Neural cell (in vitro differentiated cells): ENCODE measurements around the gene LEMD2. TPM values are rescaled to one million over a fixed set of nuclear protein-coding genes. Genes with fewer than 3 reads are reported as not detected.

Experiments used
- H2AFZ ChIP-seq: fragments of 200-600, 300-800 bp; sonication (generic), shearing (Covaris generic); 2 replicates; pipeline ENCODE4 v1.6.0; 2014; ENCODE audit warnings: low read depth, mild to moderate bottlenecking, antibody characterized with exemption, low read length, moderate library complexity
- H3F3A ChIP-seq: fragments of 200-600 bp; shearing (Covaris generic); 2 replicates; pipeline ENCODE4 v1.6.1; 2016; ENCODE audit warnings: mild to moderate bottlenecking, moderate library complexity, mixed read lengths, antibody characterized with exemption, low read length; ENCODE audit not compliant: insufficient read depth, poor library complexity, severe bottlenecking
- H3K27ac ChIP-seq: fragments of 200-600, 300-800 bp; sonication (generic), shearing (Covaris generic); 2 replicates; pipeline ENCODE4 v1.5.1; 2014; ENCODE audit warnings: mild to moderate bottlenecking, low read length, moderate library complexity
- H3K27me3 ChIP-seq: fragments of 300-800, 200-600 bp; sonication (generic), shearing (Covaris generic); 2 replicates; pipeline ENCODE4 v1.6.0; 2014; ENCODE audit warnings: mild to moderate bottlenecking, low read depth, low read length, moderate library complexity; ENCODE audit not compliant: insufficient read depth
- H3K36me3 ChIP-seq: fragments of 300-800, 200-600 bp; sonication (generic), shearing (Covaris generic); 2 replicates; pipeline ENCODE4 v1.5.1; 2014; ENCODE audit warnings: mild to moderate bottlenecking, antibody characterized with exemption, low read length, moderate library complexity; ENCODE audit not compliant: insufficient read depth
- H3K4me2 ChIP-seq: fragments of 300-800, 200-600 bp; sonication (generic), shearing (Covaris generic); 2 replicates; pipeline ENCODE4 v1.6.0; 2014; ENCODE audit warnings: mild to moderate bottlenecking, low read length
- H3K4me3 ChIP-seq: fragments of 300-800, 200-600 bp; sonication (generic), shearing (Covaris generic); 2 replicates; pipeline ENCODE4 v1.5.1; 2014; ENCODE audit warnings: mild to moderate bottlenecking, low read length, moderate library complexity
- H3K79me2 ChIP-seq: fragments of 200-600 bp; shearing (Covaris generic); replicated peaks from 2 replicates; pipeline ENCODE4 v1.6.0; 2014; ENCODE audit warnings: mild to moderate bottlenecking, low read length, moderate library complexity; ENCODE audit not compliant: insufficient read depth
- H3K9ac ChIP-seq: fragments of 300-800, 200-600 bp; sonication (generic), shearing (Covaris generic); 2 replicates; pipeline ENCODE4 v1.6.1; 2016; ENCODE audit warnings: mild to moderate bottlenecking, low read length, mixed read lengths
- H3K9me2 ChIP-seq: fragments of 200-600 bp; shearing (Covaris generic); 2 replicates; pipeline ENCODE4 v1.6.1; 2016; ENCODE audit warnings: mild to moderate bottlenecking, low read length, mixed read lengths; ENCODE audit not compliant: insufficient read depth
- H3K9me3 ChIP-seq: fragments of 200-600, 300-800 bp; sonication (generic), shearing (Covaris generic); 2 replicates; pipeline ENCODE4 v1.6.1; 2016; ENCODE audit warnings: mild to moderate bottlenecking, mixed run types, low read length, moderate library complexity, mixed read lengths
- H4K20me1 ChIP-seq: fragments of 200-600 bp; shearing (Covaris generic); 2 replicates; pipeline ENCODE4 v1.6.1; 2016; ENCODE audit warnings: mild to moderate bottlenecking, mixed run types; ENCODE audit not compliant: insufficient read depth
- EP300 ChIP-seq: fragments of 450-650 bp; conservative IDR thresholded peaks from 2 replicates; pipeline ENCODE4 v1.6.1; 2014; ENCODE audit warnings: antibody characterized with exemption, mild to moderate bottlenecking, moderate library complexity; ENCODE audit not compliant: poor library complexity, severe bottlenecking
- EZH2 ChIP-seq: fragments of 200-600, 300-800 bp; shearing (Covaris generic), sonication (generic); IDR thresholded peaks from 2 replicates; pipeline ENCODE4 v1.6.1; 2014; ENCODE audit warnings: antibody characterized with exemption, low read length, borderline replicate concordance, mild to moderate bottlenecking; ENCODE audit not compliant: insufficient read depth, poor library complexity, severe bottlenecking
- MXI1 ChIP-seq: fragments of 450-650 bp; conservative IDR thresholded peaks from 2 replicates; pipeline ENCODE4 v1.6.1; 2014; ENCODE audit warnings: antibody characterized with exemption, mild to moderate bottlenecking; ENCODE audit not compliant: poor library complexity, severe bottlenecking
- POLR2AphosphoS5 ChIP-seq: IDR thresholded peaks from 2 replicates; pipeline ENCODE4 v1.6.1; 2012
- RAD21 ChIP-seq: fragments of 450-650 bp; conservative IDR thresholded peaks from 2 replicates; pipeline ENCODE4 v1.6.1; 2014; ENCODE audit warnings: antibody characterized with exemption, mild to moderate bottlenecking, moderate library complexity
- SMC3 ChIP-seq: fragments of 450-650 bp; conservative IDR thresholded peaks from 2 replicates; pipeline ENCODE4 v1.6.1; 2014; ENCODE audit warnings: antibody characterized with exemption, mild to moderate bottlenecking, moderate library complexity; ENCODE audit not compliant: poor library complexity
- TAF1 ChIP-seq: IDR thresholded peaks from 2 replicates; pipeline ENCODE4 v1.6.1; 2012; ENCODE audit warnings: low read depth
- polyA plus RNA-seq: library from polyadenylated mRNA; depleted of rRNA; stranded (reverse); fragments of >200 nt; gene quantifications from 2 replicates; pipeline ENCODE4 v1.2.3, GENCODE V29; 2014
- TF ChIP-seq, protein P1 (sequence below): IDR thresholded peaks from 2 replicates; pipeline ENCODE4 v1.6.1; 2012; ENCODE audit warnings: borderline replicate concordance
- TF ChIP-seq, protein P2 (sequence below): fragments of 450-650 bp; IDR thresholded peaks from 2 replicates; pipeline ENCODE4 v1.5.1; 2014; ENCODE audit warnings: antibody characterized with exemption, mild to moderate bottlenecking, moderate library complexity; ENCODE audit not compliant: poor library complexity, severe bottlenecking

Gene LEMD2
- polyA plus RNA-seq, 1 donor from 2014 or later, result 84.6 TPM

DNA sequence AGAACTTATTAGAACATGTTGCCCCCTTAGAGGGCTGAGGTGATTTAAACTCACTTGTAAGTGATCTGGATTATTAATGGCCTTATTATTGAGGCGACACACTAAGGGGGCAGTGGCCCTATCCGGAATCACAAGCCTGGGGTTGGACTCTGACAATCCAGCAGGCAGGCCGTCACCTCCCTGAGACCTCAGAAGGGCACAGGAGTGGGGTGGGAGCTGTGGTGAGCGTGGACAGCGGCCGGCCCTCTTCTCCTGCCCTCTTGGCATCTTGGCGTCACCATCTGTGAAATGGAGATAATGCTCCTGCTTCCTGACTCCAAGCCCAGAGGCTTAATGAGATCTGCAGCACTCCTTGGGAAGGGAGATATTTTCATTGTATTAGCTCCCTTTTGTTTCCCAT, 61.8 kb downstream of the LEMD2 start:
- H3K4me2 ChIP-seq, result no peak overlapping the region
- TF ChIP-seq EP300, result no peak
- TF ChIP-seq POLR2AphosphoS5, result no peak
- no peak for TF ChIP-seq SMC3
- TF ChIP-seq MXI1, result no peak
- TF ChIP-seq RAD21, result no peak
- no peak for TF ChIP-seq TAF1
- TF ChIP-seq EZH2, result no peak
- TF ChIP-seq, protein P1, sequence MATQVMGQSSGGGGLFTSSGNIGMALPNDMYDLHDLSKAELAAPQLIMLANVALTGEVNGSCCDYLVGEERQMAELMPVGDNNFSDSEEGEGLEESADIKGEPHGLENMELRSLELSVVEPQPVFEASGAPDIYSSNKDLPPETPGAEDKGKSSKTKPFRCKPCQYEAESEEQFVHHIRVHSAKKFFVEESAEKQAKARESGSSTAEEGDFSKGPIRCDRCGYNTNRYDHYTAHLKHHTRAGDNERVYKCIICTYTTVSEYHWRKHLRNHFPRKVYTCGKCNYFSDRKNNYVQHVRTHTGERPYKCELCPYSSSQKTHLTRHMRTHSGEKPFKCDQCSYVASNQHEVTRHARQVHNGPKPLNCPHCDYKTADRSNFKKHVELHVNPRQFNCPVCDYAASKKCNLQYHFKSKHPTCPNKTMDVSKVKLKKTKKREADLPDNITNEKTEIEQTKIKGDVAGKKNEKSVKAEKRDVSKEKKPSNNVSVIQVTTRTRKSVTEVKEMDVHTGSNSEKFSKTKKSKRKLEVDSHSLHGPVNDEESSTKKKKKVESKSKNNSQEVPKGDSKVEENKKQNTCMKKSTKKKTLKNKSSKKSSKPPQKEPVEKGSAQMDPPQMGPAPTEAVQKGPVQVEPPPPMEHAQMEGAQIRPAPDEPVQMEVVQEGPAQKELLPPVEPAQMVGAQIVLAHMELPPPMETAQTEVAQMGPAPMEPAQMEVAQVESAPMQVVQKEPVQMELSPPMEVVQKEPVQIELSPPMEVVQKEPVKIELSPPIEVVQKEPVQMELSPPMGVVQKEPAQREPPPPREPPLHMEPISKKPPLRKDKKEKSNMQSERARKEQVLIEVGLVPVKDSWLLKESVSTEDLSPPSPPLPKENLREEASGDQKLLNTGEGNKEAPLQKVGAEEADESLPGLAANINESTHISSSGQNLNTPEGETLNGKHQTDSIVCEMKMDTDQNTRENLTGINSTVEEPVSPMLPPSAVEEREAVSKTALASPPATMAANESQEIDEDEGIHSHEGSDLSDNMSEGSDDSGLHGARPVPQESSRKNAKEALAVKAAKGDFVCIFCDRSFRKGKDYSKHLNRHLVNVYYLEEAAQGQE, result no peak
- TF ChIP-seq, protein P2, sequence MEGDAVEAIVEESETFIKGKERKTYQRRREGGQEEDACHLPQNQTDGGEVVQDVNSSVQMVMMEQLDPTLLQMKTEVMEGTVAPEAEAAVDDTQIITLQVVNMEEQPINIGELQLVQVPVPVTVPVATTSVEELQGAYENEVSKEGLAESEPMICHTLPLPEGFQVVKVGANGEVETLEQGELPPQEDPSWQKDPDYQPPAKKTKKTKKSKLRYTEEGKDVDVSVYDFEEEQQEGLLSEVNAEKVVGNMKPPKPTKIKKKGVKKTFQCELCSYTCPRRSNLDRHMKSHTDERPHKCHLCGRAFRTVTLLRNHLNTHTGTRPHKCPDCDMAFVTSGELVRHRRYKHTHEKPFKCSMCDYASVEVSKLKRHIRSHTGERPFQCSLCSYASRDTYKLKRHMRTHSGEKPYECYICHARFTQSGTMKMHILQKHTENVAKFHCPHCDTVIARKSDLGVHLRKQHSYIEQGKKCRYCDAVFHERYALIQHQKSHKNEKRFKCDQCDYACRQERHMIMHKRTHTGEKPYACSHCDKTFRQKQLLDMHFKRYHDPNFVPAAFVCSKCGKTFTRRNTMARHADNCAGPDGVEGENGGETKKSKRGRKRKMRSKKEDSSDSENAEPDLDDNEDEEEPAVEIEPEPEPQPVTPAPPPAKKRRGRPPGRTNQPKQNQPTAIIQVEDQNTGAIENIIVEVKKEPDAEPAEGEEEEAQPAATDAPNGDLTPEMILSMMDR, result no peak
- no peaks in the 10 kb centered on the region for H3K79me2 ChIP-seq
- H3K9me3 ChIP-seq, result no peaks in the 10 kb centered on the region
- no peaks in the 10 kb centered on the region for H3K36me3 ChIP-seq
- H3K27me3 ChIP-seq, result no peaks in the 10 kb centered on the region
- H2AFZ ChIP-seq, result no peak overlapping the region
- no peak overlapping the region for H3K9ac ChIP-seq
- no peak overlapping the region for H3K27ac ChIP-seq
- no peak overlapping the region for H3K4me3 ChIP-seq
- H4K20me1 ChIP-seq, result no peaks in the 10 kb centered on the region
- no peaks in the 10 kb centered on the region for H3F3A ChIP-seq
- H3K9me2 ChIP-seq, result no peaks in the 10 kb centered on the region

DNA sequence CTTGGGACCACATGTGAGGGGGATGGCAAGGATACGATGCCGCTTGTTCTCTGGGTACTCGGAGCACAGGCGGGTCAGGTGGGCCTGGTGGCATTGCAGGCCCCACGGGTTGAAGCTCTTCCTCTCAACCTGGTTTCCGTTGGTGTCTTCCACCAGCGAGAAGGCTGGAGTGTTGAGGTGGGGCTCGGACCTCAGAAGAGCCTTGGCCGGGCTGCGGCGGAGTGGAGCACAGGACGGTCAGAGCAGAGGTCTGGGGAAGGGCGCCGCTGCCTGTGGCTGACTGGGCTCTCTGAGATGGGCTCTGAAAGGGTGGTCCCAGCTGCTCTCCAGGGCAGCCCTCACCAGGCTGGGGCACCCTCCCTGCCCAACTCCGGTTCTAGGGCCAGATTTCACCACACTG, 62.2 kb downstream of the LEMD2 start:
- H3K9ac ChIP-seq, result no peak overlapping the region
- H3K27ac ChIP-seq, result no peak overlapping the region
- H3K36me3 ChIP-seq, result no peaks in the 10 kb centered on the region
- H3K27me3 ChIP-seq, result no peaks in the 10 kb centered on the region
- H3K4me3 ChIP-seq, result no peak overlapping the region
- no peaks in the 10 kb centered on the region for H3K9me3 ChIP-seq
- H3K79me2 ChIP-seq, result no peaks in the 10 kb centered on the region
- no peaks in the 10 kb centered on the region for H3F3A ChIP-seq
- no peaks in the 10 kb centered on the region for H3K9me2 ChIP-seq
- no peaks in the 10 kb centered on the region for H4K20me1 ChIP-seq
- H2AFZ ChIP-seq, result no peak overlapping the region
- no peak overlapping the region for H3K4me2 ChIP-seq
- TF ChIP-seq RAD21, result no peak
- TF ChIP-seq SMC3, result no peak
- no peak for TF ChIP-seq EP300
- TF ChIP-seq MXI1, result no peak
- no peak for TF ChIP-seq POLR2AphosphoS5
- TF ChIP-seq, protein P1, result no peak
- TF ChIP-seq EZH2, result no peak
- TF ChIP-seq, protein P2, result no peak
- TF ChIP-seq TAF1, result no peak
